CD4-positive, alpha-beta T cell treated with Interleukin-4 for 1 hour (primary cell): ENCODE results near the gene ITIH5.

Experiments used
- DNase-seq, 2 donors: peaks; one replicate each; pipeline ENCODE4 v3.0.0-alpha.2; 2020 to 2022

The ITIH5 gene

DNA sequence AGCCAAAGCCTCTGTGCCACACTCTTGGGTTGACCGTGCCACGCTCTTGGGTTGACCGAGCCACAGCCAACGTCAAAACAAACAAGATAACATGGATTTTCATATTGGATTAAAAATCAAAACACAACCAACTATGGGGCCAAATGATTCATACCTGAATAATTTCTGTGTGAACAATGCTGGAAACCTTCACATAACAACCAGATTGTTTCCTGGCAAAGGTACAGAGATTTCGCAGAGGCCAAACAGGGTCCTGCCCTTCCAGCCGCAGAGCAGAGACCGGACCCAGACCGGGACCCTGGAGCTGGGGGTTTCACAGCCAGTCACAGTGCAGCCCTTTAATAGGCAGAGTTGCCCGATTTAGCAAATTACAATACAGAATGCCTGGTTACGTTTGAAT is 40.5 kb downstream of the ITIH5 start:
- DNase-seq, result no peak

DNA sequence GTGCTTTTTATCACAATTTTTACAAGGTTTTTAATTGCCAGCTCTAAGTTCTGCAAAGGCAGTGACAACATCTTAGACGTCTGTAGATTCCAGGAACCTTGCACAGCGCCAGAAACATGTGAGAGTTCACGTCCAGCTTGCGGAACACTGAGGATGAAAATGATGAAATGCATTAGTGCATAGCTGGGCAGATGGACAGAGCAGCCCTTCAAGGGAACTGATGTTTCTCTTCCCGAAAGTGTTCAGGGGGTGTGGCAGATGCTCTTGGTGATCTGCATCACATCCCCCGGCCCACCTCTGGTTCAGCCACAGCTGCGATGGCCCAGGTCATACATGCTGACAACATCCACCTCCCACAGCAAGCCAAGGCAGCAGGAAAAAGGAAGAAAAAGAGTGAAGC is 40.9 kb downstream of the ITIH5 start:
- DNase-seq, result no peak

DNA sequence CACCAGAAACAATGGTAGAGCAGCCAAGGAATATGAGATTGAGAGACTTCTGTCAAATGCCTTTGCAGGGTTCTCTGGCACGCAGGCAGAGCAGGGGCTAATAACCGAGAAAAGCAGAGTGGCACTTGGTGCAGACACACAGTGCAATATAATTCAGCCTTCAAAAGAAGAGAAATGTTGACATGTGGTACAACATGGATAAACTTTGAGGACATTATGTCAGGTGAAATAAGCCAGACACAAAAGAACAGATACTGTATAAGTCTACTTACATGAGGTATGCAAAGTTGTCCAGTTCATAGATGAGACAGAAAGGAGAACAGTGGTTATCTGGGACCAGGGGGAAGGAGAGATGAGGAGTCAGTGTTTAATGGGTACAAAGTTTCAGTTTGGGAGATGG is 41.8 kb downstream of the ITIH5 start:
- no peak for DNase-seq

DNA sequence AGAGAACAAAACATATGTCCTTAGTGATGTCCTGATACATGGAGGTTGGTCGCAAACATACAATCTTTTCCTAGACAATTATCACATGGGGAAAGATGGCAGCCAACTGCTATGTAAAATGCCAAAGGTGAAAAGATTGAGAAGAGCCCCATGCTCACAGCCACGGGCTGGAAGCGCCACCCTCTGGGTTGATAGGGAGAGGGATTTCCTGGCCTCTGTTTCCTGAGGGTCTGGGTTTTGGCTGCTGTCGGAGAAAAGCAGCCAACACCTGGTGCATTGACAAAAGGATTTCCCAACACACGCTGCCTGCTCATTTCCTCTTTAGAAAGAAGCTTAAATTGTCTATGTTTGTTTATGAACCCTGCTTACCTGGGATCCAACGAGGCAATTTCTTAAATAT is 43.8 kb downstream of the ITIH5 start:
- no peak for DNase-seq

DNA sequence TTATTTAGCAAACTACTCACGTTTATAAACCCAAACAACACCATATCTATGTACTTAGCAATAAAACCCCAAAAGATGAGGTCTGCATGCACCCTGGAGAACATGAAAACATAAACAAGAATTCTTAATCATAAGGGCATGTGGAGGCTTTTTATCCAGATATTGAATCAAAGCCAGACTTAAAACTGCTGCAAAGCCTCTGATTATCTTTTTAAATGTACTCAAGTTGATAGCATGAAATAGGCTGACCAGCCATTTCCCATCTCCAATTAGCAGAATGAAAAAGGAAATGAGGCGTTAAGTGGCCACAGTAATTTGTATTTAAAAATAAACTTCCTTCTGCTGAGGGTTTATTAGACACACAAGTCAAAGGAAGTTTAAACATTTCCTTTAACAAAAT is 48.3 kb downstream of the ITIH5 start:
- DNase-seq, result no peak

DNA sequence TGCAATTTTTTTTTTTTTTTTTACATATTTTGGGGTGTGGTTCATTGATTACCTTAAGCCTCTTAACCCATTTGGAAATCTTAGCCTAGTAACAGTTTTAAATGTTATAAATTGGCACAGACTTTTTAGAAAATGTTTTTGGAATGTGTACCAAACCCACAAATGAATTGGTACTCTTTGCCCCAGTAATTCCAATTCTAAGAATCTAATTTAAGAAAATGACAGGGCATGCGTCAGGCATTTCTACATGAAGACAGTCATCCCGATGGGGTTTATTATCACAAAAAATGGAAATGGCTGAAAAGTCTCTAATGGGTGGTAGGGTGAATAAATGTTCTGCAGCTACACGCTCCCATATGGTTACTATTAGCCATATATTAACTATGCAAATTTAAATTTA is 54.9 kb downstream of the ITIH5 start:
- no peak for DNase-seq

DNA sequence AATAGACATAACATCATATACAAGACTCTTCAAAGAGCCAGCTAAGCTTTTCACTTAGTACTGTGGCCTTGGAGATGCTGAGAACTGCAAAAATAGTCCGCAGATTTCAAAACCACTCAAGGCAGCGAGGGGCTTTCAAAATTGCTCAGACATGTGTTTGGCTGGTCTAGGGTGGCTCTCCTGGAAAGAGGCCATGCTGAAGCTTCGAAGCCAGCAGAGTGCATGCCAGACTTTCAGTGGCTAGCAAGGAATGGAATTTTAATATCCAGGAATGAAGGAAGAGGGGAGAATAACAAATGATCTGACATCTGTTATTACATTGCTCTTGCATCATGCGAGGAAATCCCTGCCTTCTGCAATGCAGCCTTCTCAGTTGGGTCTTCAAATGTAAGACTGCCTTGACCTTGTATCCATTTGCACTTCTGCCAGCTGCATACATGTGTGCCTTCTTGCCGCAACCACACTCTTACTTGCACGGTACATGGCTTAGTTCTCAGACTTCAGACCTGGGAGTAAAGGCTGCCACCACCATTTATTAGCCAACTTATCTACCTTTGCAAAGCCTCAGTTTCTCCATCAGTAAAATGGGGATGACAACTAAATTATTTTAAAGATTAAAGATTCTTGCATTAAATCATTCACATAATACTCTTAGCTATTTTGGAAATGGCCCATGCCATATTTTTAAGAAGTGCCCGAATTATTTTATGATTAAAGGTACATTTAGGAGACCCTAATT is 55.9 kb downstream of the ITIH5 start:
- DNase-seq, result no peak

DNA sequence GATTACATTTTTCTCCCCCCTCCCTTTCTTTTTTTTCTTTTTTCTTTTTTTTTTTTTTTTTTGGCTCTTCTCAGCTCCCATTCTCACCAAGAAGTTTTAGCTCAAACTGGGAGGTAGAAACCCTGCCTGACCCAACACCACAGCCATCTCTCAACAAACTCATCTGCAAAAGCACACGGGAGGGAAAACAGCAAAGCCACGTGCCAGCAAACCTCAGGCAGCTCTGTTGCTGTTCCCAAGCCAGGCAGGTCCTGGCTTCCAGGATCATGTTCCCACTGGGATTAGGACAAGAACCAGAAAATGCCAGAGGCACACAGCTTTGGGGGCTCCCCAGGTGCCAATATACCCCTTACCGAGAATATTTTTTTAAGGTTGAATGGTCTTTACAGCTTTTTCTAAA is 56.7 kb downstream of the ITIH5 start:
- no peak for DNase-seq

DNA sequence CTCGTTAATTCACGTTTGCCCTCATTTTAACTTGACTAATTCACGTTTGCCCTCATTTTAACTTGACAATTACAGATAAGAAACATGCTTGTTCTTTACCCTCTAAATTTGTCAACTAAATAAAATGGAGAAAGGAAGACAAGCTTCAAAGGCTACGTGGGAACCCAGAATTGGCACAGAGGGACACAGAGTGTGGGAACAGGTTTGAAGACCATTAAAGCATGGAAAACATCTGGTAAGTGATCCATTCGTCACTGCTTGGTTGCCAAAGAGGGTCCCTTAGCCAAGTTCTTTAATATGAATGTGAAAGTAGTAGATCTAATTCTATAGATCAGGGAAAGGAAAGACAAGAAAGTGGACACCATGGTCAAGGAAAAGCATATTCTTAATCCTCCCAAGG is 57.2 kb downstream of the ITIH5 start:
- DNase-seq, result no peak

DNA sequence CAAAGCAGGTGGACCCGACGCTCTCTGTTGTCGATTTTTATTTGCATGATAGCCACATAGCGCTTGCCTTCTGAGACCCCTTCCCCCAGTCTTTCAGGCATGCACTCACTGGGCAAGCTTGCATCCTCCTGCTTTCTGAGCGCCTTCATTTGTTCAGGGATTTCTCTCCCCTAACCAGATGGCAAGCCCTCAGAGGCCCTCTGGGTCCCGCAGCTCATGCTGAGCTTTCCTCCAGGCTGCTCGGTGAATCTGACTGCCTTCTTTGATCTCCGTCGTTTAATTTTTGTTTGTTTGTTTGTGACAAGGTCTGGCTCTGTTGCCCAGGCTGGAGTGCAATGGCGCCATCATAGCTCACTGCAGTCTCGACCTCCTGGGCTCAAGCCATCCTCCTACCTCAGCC is 58.8 kb downstream of the ITIH5 start:
- DNase-seq, result no peak

DNA sequence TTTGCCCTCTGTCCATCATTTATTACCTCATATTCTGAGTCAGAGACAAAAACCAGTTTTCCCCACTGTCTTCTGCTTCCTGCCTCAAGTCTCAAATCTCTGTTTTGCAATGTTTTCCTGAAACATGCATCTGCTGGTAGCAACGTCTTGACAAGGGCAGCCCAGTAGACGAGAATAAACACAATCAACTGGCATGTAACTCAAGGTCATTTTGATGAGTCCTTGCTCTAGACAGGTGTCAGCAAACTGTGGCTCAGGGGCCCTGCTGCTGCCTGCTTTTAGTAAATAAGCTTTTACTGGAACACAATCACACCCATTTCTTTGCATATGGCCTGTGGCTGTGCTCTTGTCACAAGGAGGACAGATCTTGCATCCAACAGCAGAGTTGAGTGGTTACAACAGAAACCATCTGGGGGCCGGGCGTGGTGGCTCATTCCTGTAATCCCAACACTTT is 59.8 kb downstream of the ITIH5 start:
- DNase-seq, result no peak

DNA sequence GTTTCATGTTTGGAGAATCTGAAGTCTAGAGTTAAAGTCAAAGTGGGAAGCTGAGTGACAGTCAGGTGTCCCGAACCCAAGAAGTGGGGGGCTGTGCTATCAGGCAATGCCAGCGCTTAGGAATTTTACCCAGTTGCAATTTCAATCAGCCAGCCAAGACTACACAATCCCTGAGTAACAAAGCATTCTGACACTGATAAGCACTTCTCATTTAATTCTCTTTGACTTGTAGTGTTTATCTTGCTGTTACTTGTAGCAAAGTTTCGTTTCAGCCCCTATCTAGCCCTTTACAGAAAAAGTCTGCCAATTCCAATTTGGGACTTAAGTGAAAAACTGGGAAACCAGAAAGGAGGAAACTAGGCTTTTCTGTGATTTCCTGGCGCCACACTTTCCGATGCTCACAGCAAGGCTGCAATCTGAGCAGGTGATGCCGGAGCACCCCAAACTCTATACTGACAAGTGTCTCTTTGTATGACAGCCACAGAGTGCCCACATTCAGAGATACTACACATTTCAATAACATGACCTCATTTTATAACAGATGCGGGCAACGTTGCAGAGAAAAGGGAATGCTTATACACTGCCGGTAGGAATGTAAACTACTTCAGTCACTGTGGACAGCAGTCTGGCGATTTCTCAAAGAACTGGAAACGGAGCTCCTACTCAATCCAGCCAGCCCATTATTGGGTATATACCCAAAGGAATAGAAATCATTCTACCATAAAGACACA is 61.0 kb downstream of the ITIH5 start:
- no peak for DNase-seq

DNA sequence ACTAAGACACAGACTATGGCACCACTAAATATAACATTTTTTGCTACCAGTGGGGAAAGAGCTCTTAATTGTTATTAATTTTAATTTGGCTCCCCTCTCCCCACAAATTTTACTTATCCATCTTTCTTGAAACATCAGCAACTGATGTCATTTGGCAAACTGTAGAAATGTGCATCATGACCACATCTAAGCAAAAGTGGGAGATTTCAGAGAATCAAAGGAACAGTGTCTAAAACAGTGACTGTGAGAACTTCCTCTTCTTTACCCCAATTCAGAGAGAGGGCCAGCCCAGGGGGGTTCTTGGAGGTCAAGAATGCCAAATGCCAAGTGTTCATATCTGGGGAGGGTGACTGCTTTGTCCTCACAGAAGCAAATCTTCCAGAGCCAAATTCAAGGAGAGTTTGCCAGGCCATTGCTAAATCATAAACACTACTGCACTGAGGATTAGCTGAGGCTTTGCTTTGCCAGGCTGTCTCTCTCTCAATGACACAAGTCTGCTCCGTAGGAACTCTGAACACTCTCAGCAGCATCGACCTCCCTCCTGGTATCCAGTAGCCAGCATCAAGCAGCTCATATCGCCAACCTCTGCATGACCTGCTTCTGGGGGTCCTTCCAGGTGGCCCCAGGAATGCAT is 65.6 kb downstream of the ITIH5 start:
- no peak for DNase-seq

DNA sequence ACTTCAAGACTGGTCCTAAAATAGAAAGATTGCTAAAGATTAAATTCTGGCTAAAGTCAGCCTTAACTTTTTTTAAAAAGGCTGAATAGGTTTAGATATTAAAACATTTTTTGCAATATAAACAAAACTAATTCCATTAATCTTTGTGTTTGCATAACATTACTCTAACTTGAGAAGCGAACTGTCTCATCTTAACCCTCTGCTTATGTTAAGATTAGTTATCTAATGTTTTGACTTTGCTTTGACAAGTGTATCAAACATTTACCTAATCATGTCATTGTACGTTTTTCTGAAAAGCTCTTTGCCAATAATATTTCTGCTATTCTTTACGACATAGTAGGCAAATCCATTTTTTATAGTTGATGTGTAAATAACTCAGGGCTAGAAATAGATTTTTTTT is 68.0 kb downstream of the ITIH5 start:
- no peak for DNase-seq

DNA sequence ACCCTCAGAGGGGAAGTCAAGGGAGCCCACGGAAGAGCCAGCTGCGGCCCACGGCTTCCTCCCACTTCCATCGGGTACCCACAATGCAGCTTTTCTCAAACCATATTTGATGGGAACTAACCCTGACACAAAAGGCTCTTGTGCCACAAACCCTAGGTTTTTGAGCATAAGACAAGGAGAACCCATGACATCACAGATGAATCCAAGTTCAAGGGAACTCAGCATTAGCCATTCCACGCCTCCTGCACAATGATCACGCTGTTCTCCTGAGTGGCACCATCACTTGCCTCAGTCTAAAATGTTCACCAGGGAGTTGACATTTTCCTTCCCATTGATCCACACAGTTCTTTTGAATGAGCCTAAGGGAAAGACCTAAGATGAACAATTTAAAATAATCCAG is 70.4 kb downstream of the ITIH5 start:
- no peak for DNase-seq

DNA sequence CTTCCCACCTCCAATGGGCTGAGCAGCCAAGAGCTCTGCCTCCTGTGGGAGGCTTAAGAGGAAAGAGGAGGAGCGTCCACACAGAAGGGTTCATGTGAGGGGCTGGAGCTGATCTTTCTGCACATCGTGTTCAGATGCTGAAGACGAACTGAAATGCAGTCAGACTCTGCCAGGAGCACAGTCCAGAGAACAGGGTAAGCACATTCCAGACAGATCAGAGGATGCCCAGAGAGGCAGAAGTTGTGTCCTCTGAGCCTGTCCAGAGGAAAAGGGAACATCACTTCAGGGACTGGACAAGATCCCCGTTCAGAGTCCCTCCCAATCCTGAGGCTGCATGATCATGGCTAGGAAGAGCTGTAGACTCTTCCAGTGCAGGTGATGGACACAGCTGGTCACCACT is 72.9 kb downstream of the ITIH5 start:
- DNase-seq, result no peak

DNA sequence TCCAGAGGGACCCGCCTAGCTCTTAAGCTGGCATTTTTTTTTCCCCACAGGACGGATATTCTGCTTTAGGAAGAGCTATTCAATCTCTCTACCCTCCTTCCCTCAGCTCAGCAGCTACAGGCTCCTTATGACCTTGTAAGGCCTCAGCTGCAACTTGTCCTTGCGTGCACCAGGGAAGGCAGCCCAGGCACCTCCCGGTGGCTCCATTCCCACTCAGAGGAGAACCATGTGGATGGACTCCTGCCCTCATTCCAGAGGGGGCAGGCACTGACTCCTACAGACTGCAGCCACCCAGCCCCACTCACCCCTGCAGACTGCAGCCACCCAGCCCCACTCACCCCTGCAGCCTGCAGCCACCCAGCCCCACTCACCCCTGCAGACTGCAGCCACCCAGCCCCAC is 73.7 kb downstream of the ITIH5 start:
- no peak for DNase-seq

DNA sequence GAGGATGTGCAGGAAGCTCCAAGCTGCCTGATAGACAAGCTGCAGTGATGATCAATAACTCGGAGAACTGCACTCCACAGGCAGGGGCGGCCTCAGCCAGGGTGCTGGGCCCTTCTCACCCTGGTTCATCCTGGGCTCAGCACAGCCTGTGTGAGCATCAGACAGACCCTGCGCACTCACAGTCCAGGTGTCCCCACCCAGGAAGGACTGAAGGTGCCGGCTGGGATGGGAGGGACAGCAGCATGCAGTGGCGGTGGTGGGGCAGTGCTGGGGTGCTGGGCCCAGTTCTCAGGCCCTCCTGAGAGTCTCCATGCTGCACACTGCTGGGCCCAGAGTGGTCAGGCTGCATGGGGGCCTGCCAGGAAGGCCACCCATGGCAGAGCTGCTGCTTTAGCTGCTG is 74.1 kb downstream of the ITIH5 start:
- no peak for DNase-seq

DNA sequence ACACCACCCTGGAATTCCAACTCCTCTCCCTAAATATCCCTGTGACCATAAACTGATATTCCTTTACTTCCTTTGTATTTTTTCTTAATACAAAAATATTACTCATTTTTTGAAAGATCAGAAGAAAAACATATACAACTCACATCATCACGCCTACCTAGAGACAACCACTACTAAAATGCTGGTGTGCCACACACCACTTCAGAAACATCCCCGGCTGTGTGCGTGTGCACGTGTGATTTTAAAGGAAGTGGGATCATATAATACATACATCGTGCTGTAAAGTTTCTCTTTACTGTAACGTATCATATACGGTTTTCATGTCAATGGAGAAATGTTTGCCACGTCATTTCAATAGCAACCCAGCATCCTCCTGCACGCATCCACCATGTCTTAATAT is 76.5 kb downstream of the ITIH5 start:
- no peak for DNase-seq

DNA sequence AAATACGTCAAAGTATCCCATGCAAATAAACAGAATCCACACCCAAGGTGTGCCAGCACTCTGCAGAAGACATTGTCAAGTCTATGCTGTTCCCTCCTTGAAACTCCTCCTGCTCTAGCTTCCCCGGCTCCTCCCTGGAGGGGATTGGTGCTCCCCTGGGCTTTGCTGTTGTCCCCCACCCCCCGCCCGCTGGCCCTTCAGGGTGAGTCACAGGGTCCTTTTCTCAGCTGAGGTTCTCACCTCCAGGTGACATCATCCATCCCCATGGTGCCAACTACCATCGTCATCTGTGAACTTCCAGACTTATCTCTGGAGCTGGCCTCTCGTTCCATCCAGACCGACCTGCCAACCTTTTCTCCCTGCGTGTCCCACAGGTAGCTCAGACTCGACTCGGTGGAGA is 77.0 kb downstream of the ITIH5 start:
- DNase-seq, result no peak

DNA sequence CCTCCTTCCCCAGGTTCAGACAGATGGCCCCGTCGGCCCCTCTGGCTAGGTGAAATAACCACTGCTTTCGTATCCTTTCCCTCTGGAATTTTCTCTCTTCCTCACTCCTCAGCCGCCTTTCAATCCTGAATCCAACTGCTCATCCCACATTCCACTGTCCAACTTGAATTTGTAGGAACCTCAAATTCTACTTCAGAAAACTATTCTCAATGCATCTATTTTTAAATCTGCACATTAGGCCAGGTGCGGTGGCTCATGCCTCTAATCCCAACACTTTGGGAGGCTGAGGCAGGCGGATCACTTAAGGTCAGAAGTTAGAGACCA is 78.9 kb downstream of the ITIH5 start:
- DNase-seq, result no peak

DNA sequence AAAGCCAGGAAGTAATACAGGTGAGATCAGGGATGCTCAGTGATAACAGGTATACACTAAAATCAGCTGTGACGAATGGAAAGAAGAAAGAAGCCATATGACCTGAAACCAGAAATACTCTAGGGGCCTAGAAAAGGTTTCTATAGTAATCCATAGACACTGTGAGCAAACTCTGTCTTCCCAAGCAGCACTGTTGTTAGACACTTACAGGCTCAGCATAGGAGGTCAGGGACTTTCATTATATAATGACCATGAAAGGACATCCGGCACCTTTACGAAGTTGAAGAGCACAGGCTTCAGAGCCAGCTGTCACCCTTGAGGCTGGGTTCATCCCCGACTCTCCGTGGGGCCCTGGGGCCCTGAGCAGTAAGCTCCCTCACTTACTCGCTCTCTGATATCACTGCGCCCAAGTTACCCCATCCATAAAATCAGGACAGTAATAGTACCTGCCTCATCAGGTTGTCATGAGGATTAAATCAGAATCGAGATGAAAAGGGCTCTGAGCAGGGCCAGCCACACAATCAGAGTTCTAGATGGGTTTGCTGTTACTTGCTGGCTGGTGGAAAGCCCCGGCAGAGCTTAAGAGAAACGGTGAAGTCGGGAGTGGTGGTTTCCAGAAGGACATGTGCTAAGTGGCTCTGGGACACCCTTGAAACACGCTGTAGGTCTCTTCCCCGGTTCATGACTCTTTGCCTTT is 79.5 kb downstream of the ITIH5 start:
- no peak for DNase-seq

DNA sequence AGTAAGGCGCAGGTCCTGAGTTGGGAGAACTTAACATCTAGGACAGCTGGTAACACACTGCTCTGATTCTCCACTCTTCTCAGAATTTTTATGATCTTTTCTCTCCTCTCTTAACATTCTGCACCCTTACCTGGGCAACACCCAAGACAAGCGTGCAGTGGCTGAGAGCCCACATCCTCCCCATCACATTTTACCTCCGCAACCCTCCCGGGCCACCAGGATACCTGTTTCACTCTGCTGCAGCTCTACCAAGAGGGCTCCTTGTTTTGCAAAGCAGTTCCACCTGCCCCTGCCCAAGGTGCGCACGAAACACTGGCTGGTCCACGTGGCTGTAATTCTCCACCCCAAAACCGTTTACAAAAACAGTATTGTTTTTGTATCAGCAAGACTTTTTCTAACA is 81.5 kb downstream of the ITIH5 start:
- DNase-seq, result no peak

DNA sequence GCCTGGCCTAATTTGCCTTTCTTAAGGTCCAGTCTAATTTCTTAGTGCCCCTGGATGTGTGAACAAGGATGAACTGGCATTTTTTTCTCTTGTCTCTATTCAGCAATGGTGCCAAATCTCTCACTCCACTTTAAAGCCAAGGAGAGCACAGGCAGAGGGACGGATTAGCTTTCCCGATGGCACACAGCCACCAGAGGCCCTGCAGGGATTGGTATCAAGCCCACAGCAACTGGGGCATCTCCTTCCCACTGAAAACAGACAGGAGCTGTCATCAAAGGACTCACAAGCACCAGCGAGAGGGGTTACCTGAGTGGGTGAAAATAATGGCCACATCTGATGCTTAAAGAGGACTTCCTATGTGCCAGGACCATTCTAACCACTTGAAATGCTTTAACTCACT is 83.1 kb downstream of the ITIH5 start:
- no peak for DNase-seq
